ENCODE data around the gene SYT1.

DNA sequence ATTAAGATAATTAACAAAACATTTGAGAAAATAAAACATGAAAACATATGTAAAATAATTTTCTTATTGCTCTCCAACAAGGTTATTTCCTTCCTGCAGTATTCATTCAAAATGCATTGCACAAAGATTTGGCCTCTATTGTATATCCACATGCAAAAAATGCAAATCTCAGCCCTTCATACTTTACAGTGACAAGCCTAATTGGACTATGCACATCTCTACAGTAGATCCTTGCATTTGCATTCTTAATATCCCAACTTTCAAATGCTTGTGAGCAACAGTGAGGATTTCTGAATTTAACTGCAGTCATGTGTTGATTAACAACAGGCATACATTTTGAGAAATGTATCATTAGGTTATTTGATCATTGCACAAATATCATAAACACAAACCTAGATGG lies 492.5 kb downstream of the SYT1 start:
- TF ChIP-seq, protein P1, sequence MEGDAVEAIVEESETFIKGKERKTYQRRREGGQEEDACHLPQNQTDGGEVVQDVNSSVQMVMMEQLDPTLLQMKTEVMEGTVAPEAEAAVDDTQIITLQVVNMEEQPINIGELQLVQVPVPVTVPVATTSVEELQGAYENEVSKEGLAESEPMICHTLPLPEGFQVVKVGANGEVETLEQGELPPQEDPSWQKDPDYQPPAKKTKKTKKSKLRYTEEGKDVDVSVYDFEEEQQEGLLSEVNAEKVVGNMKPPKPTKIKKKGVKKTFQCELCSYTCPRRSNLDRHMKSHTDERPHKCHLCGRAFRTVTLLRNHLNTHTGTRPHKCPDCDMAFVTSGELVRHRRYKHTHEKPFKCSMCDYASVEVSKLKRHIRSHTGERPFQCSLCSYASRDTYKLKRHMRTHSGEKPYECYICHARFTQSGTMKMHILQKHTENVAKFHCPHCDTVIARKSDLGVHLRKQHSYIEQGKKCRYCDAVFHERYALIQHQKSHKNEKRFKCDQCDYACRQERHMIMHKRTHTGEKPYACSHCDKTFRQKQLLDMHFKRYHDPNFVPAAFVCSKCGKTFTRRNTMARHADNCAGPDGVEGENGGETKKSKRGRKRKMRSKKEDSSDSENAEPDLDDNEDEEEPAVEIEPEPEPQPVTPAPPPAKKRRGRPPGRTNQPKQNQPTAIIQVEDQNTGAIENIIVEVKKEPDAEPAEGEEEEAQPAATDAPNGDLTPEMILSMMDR (IDR thresholded peaks at IDR 0.05) = no peak
- no peak for TF ChIP-seq POLR2A (IDR thresholded peaks at IDR 0.05)
